ENCODE data around the gene MSMP.

DNA sequence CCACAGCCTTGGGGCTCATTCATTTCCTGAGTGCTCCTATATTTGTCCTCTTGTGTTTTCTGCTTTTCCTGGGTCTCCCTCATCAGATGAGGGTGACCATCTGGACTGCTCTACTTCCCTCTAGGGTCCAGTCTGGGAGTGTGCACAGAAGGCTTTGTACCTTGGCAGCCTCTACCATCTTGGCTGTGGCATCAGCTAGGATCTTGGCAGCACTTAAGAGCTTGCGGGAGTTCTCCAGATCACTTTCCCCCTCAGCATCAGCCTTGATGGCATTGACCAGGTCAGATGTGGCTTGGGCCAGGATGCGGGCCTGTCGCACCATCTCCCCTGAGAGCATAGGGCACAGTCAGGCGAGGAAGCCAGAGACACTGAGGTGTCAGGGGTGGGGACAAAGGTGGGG lies 37.8 kb downstream of the MSMP start:
- TF ChIP-seq, protein P1, sequence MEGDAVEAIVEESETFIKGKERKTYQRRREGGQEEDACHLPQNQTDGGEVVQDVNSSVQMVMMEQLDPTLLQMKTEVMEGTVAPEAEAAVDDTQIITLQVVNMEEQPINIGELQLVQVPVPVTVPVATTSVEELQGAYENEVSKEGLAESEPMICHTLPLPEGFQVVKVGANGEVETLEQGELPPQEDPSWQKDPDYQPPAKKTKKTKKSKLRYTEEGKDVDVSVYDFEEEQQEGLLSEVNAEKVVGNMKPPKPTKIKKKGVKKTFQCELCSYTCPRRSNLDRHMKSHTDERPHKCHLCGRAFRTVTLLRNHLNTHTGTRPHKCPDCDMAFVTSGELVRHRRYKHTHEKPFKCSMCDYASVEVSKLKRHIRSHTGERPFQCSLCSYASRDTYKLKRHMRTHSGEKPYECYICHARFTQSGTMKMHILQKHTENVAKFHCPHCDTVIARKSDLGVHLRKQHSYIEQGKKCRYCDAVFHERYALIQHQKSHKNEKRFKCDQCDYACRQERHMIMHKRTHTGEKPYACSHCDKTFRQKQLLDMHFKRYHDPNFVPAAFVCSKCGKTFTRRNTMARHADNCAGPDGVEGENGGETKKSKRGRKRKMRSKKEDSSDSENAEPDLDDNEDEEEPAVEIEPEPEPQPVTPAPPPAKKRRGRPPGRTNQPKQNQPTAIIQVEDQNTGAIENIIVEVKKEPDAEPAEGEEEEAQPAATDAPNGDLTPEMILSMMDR (conservative IDR thresholded peaks at IDR 0.05 in 1 of 2, IDR thresholded peaks at IDR 0.05 in 1 of 2; ENCODE audit: low read depth in 1 of 2, low read length in 2 of 2), result peak; percentile 13 to 14
- no peak for TF ChIP-seq EZH2 (IDR thresholded peaks at IDR 0.05; ENCODE audit: low read length, missing control alignments)
